LNCAP (cell line): ENCODE results near the gene GABRP.

Experiments
- CTCF ChIP-seq: fragments of 450-650 bp; IDR thresholded peaks from 2 replicates; pipeline ENCODE4 v1.5.1; 2017; ENCODE audit warnings: mild to moderate bottlenecking

The GABRP gene

GRCh38 chr5:170783498-170784247, at the start of gene GABRP:
TSS of gene GABRP (plus strand) at chr5:170783725. CDS start at chr5:170788616, 4,891 bp downstream.
- TF ChIP-seq CTCF = no peak

GRCh38 chr5:170736966-170737365, 46.6 kb upstream of the GABRP start:
- TF ChIP-seq CTCF = no peak

GRCh38 chr5:170737591-170737990, 45.9 kb upstream of the GABRP start:
- TF ChIP-seq CTCF = no peak

GRCh38 chr5:170738840-170739239, 44.7 kb upstream of the GABRP start:
- no peak for TF ChIP-seq CTCF

GRCh38 chr5:170739446-170739845, 44.1 kb upstream of the GABRP start:
- no peak for TF ChIP-seq CTCF

GRCh38 chr5:170740551-170741205, 42.8 kb upstream of the GABRP start:
- TF ChIP-seq CTCF = no peak

- TF ChIP-seq CTCF = no peak
Observed at GRCh38 chr5:170741801-170742200, 41.7 kb upstream of the GABRP start.
